Measurements from ENCODE around the gene COPS7B.

COPS7B gene

DNA sequence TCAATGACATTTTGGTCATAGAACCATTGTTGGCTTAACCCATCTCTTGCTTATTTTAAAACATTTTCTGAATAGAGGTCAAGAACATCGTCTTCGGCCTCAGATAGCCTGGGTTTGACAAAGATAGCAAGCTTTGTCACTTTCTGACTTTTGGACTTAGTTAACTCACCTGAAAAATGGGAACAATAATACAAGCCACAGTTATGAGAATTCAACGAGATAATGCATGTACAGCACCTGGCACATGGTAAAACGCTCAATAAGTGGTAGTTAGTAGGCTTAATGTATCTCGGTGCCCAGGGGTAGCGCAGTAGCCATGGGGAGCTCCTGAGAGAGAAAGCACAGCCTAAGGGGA lies 446 bp upstream of the COPS7B start (continued):
- TF ChIP-seq TCF4 (CRISPR knock-in tag; IDR thresholded peaks at IDR 0.05; ENCODE audit: borderline replicate concordance) (no peak), ZFP3 (CRISPR knock-in tag; IDR thresholded peaks at IDR 0.05) (no peak)
- TF ChIP-seq, protein P1, sequence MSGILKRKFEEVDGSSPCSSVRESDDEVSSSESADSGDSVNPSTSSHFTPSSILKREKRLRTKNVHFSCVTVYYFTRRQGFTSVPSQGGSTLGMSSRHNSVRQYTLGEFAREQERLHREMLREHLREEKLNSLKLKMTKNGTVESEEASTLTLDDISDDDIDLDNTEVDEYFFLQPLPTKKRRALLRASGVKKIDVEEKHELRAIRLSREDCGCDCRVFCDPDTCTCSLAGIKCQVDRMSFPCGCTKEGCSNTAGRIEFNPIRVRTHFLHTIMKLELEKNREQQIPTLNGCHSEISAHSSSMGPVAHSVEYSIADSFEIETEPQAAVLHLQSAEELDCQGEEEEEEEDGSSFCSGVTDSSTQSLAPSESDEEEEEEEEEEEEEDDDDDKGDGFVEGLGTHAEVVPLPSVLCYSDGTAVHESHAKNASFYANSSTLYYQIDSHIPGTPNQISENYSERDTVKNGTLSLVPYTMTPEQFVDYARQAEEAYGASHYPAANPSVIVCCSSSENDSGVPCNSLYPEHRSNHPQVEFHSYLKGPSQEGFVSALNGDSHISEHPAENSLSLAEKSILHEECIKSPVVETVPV (CRISPR knock-in tag; IDR thresholded peaks at IDR 0.05): no peak

DNA sequence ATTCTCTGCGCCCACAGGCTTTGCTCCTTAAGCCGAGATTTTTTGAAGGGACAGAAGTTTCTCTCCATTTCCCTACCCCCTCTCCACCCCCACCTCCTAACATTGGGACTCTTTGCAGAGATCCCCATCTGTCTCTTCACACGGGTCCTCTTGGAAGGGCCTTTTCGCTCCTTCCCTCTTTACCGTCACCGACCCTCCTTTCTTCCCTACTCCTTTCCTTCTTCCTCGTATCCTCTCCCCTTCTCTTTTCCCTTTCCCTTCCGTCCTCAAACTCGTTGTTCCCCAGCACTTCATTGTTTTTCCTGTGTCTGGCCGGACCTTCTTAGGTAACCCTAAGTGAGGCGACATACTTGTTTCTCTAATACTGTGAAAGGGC lies 660 bp downstream of the COPS7B start:
- no peak for TF ChIP-seq ESRRG (CRISPR knock-in tag; IDR thresholded peaks at IDR 0.05)
- no peak for TF ChIP-seq CREB5 (CRISPR knock-in tag; IDR thresholded peaks at IDR 0.05; ENCODE audit: low read depth)
- TF ChIP-seq ZFP3 (CRISPR knock-in tag; IDR thresholded peaks at IDR 0.05): no peak
- no peak for TF ChIP-seq ARNTL (CRISPR knock-in tag; IDR thresholded peaks at IDR 0.05; ENCODE audit: borderline replicate concordance, low read depth)
- TF ChIP-seq ISL1 (CRISPR knock-in tag; IDR thresholded peaks at IDR 0.05): no peak
- no peak for TF ChIP-seq ZC3H10 (CRISPR knock-in tag; IDR thresholded peaks at IDR 0.05)
- no peak for TF ChIP-seq TOX (CRISPR knock-in tag; IDR thresholded peaks at IDR 0.05; ENCODE audit: borderline replicate concordance)
- no peak for ATAC-seq

DNA sequence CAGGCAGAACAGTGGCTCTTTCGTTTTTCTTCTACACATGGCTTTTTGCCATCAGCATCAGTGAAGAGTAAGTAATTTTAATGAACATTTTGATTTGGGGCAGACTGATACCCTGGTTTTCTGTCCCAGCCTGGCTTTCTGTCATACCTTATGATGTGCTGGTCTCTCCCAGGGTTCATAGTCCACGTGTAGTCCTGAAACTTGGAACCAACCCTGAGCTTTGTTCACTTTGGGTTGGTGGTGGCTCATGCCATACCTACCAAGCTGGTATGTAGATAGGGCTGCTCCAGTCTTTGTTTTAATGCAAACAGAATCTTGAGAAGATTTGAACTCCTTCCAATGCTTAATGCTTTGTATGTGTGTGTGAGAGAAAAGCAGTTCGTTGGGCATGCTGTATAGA lies 4.9 kb downstream of the COPS7B start:
- TF ChIP-seq ZC3H10 (CRISPR knock-in tag; IDR thresholded peaks at IDR 0.05): no peak
- no peak for TF ChIP-seq PATZ1 (CRISPR knock-in tag; IDR thresholded peaks at IDR 0.05; ENCODE audit: borderline replicate concordance)
- TF ChIP-seq PPARA (CRISPR knock-in tag; IDR thresholded peaks at IDR 0.05; ENCODE audit: borderline replicate concordance): no peak
- TF ChIP-seq ZNF565 (CRISPR knock-in tag; conservative IDR thresholded peaks at IDR 0.05; ENCODE audit: low read depth): no peak
- TF ChIP-seq ARNTL (CRISPR knock-in tag; IDR thresholded peaks at IDR 0.05; ENCODE audit: borderline replicate concordance, low read depth): no peak
- TF ChIP-seq CREB5 (CRISPR knock-in tag; IDR thresholded peaks at IDR 0.05; ENCODE audit: low read depth): no peak
- TF ChIP-seq, protein P2, sequence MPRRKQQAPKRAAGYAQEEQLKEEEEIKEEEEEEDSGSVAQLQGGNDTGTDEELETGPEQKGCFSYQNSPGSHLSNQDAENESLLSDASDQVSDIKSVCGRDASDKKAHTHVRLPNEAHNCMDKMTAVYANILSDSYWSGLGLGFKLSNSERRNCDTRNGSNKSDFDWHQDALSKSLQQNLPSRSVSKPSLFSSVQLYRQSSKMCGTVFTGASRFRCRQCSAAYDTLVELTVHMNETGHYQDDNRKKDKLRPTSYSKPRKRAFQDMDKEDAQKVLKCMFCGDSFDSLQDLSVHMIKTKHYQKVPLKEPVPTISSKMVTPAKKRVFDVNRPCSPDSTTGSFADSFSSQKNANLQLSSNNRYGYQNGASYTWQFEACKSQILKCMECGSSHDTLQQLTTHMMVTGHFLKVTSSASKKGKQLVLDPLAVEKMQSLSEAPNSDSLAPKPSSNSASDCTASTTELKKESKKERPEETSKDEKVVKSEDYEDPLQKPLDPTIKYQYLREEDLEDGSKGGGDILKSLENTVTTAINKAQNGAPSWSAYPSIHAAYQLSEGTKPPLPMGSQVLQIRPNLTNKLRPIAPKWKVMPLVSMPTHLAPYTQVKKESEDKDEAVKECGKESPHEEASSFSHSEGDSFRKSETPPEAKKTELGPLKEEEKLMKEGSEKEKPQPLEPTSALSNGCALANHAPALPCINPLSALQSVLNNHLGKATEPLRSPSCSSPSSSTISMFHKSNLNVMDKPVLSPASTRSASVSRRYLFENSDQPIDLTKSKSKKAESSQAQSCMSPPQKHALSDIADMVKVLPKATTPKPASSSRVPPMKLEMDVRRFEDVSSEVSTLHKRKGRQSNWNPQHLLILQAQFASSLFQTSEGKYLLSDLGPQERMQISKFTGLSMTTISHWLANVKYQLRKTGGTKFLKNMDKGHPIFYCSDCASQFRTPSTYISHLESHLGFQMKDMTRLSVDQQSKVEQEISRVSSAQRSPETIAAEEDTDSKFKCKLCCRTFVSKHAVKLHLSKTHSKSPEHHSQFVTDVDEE (CRISPR knock-in tag; IDR thresholded peaks at IDR 0.05): no peak
- no peak for TF ChIP-seq ZFP3 (CRISPR knock-in tag; IDR thresholded peaks at IDR 0.05)
- no peak for TF ChIP-seq CSDC2 (CRISPR knock-in tag; IDR thresholded peaks at IDR 0.05)
- TF ChIP-seq ZFP30 (CRISPR knock-in tag; IDR thresholded peaks at IDR 0.05): no peak
- TF ChIP-seq TOX (CRISPR knock-in tag; IDR thresholded peaks at IDR 0.05; ENCODE audit: borderline replicate concordance): no peak
- TF ChIP-seq, protein P1 (CRISPR knock-in tag; IDR thresholded peaks at IDR 0.05): no peak
- TF ChIP-seq TCF4 (CRISPR knock-in tag; IDR thresholded peaks at IDR 0.05; ENCODE audit: borderline replicate concordance): no peak
- no peak for TF ChIP-seq ISL1 (CRISPR knock-in tag; IDR thresholded peaks at IDR 0.05)
- no peak for TF ChIP-seq OSR1 (CRISPR knock-in tag; IDR thresholded peaks at IDR 0.05)
- no peak for TF ChIP-seq POU6F1 (CRISPR knock-in tag; IDR thresholded peaks at IDR 0.05; ENCODE audit: borderline replicate concordance, low read depth)
- TF ChIP-seq GLIS3 (CRISPR knock-in tag; IDR thresholded peaks at IDR 0.05): no peak
- ATAC-seq: no peak
